ENCODE measurements around the gene PRDM2. TPM values are rescaled to one million over a fixed set of nuclear protein-coding genes. Genes with fewer than 3 reads are reported as not detected.

Gene PRDM2
- total RNA-seq, 2 experiments from 2014 or later, result 55.0 to 58.5 TPM

- Mint-ChIP-seq H3K9me3 (ENCODE audit: low read depth) (no peaks in the 10 kb centered on the region), H3K36me3 (peaks cover 11% of the 10 kb centered on the region), H3K4me3 (no peak overlapping the region), H3K4me1 (peaks cover 33% of the 10 kb centered on the region), H3K27ac (no peak overlapping the region), H3K27me3 (no peaks in the 10 kb centered on the region)
- DNase-seq (no peak), ATAC-seq (no peak)
- CTCF ChIA-PET, result interaction anchor here (2.8 kb wide), 1 partner anchor 11 kb away, joined by 11 read pairs; no protein-coding TSS in a partner anchor
These were observed 66.9 kb downstream of the PRDM2 start for GRCh38 chr1:13766592-13767564.

- Mint-ChIP-seq H3K27me3 (no peaks in the 10 kb centered on the region), H3K4me3 (no peak overlapping the region), H3K9me3 (ENCODE audit: low read depth) (no peaks in the 10 kb centered on the region), H3K4me1 (peaks cover 12% of the 10 kb centered on the region), H3K27ac (no peak overlapping the region), H3K36me3 (peaks cover 15% of the 10 kb centered on the region)
- CTCF ChIA-PET, result no interaction called here
- ATAC-seq, result no peak
- DNase-seq, result no peak
These were observed 69.2 kb downstream of the PRDM2 start for GRCh38 chr1:13769212-13769611.

- Mint-ChIP-seq H3K9me3 (ENCODE audit: low read depth) (no peaks in the 10 kb centered on the region), H3K36me3 (peaks cover 15% of the 10 kb centered on the region), H3K4me3 (no peak overlapping the region), H3K4me1 (peaks cover 10% of the 10 kb centered on the region), H3K27me3 (no peaks in the 10 kb centered on the region), H3K27ac (no peak overlapping the region)
- CTCF ChIA-PET, result no interaction called here
- DNase-seq (no peak), ATAC-seq (no peak)
These were observed 69.8 kb downstream of the PRDM2 start for GRCh38 chr1:13769830-13770229.

- ATAC-seq (no peak), DNase-seq (no peak)
- Mint-ChIP-seq H3K4me1 (peaks cover 5% of the 10 kb centered on the region), H3K9me3 (ENCODE audit: low read depth) (no peaks in the 10 kb centered on the region), H3K4me3 (no peak overlapping the region), H3K27ac (no peak overlapping the region), H3K27me3 (no peaks in the 10 kb centered on the region), H3K36me3 (peaks cover 13% of the 10 kb centered on the region)
- CTCF ChIA-PET, result no interaction called here
These were observed 70.8 kb downstream of the PRDM2 start for GRCh38 chr1:13770743-13771142.

GRCh38 chr1:13771745-13772144 is 71.8 kb downstream of the PRDM2 start:
- CTCF ChIA-PET, result no interaction called here
- no peaks in the 10 kb centered on the region for H3K9me3 Mint-ChIP-seq (ENCODE audit: low read depth)
- no peak for ATAC-seq
- H3K4me1 Mint-ChIP-seq, result no peaks in the 10 kb centered on the region
- peaks cover 13% of the 10 kb centered on the region for H3K36me3 Mint-ChIP-seq
- H3K27ac Mint-ChIP-seq, result no peak overlapping the region
- H3K4me3 Mint-ChIP-seq, result no peak overlapping the region
- DNase-seq, result no peak
- no peaks in the 10 kb centered on the region for H3K27me3 Mint-ChIP-seq

- no peaks in the 10 kb centered on the region for H3K4me1 Mint-ChIP-seq
- H3K4me3 Mint-ChIP-seq, result no peak overlapping the region
- no peaks in the 10 kb centered on the region for H3K9me3 Mint-ChIP-seq (ENCODE audit: low read depth)
- H3K27ac Mint-ChIP-seq, result no peak overlapping the region
- H3K27me3 Mint-ChIP-seq, result no peaks in the 10 kb centered on the region
- CTCF ChIA-PET, result no interaction called here
- DNase-seq (no peak), ATAC-seq (no peak)
- peaks cover 13% of the 10 kb centered on the region for H3K36me3 Mint-ChIP-seq
These were observed 72.3 kb downstream of the PRDM2 start for GRCh38 chr1:13772271-13772670.

GRCh38 chr1:13774121-13774520 is 74.1 kb downstream of the PRDM2 start:
- Mint-ChIP-seq H3K4me3 (no peak overlapping the region), H3K9me3 (ENCODE audit: low read depth) (no peaks in the 10 kb centered on the region), H3K36me3 (peaks cover 22% of the 10 kb centered on the region), H3K27me3 (no peaks in the 10 kb centered on the region), H3K4me1 (no peaks in the 10 kb centered on the region), H3K27ac (no peak overlapping the region)
- no peak for DNase-seq
- ATAC-seq, result no peak
- CTCF ChIA-PET, result interaction anchor here (1.6 kb wide), 1 partner anchor 8 kb away, joined by 3 read pairs; no protein-coding TSS in a partner anchor

GRCh38 chr1:13775459-13775858 is 75.5 kb downstream of the PRDM2 start:
- DNase-seq, result no peak
- no peak for ATAC-seq
- no peak overlapping the region for H3K27ac Mint-ChIP-seq
- H3K9me3 Mint-ChIP-seq (ENCODE audit: low read depth), result no peaks in the 10 kb centered on the region
- no peak overlapping the region for H3K4me3 Mint-ChIP-seq
- H3K36me3 Mint-ChIP-seq, result peaks cover 30% of the 10 kb centered on the region
- CTCF ChIA-PET, result interaction anchor here (1.7 kb wide), 1 partner anchor 29 kb away, joined by 3 read pairs; no protein-coding TSS in a partner anchor
- H3K4me1 Mint-ChIP-seq, result no peaks in the 10 kb centered on the region
- no peaks in the 10 kb centered on the region for H3K27me3 Mint-ChIP-seq

- CTCF ChIA-PET, result interaction anchor here (1.7 kb wide), 1 partner anchor 29 kb away, joined by 3 read pairs; no protein-coding TSS in a partner anchor
- peaks cover 33% of the 10 kb centered on the region for H3K36me3 Mint-ChIP-seq
- DNase-seq (no peak), ATAC-seq (no peak)
- no peak overlapping the region for H3K4me3 Mint-ChIP-seq
- H3K9me3 Mint-ChIP-seq (ENCODE audit: low read depth), result no peaks in the 10 kb centered on the region
- H3K27me3 Mint-ChIP-seq, result no peaks in the 10 kb centered on the region
- no peak overlapping the region for H3K27ac Mint-ChIP-seq
- no peaks in the 10 kb centered on the region for H3K4me1 Mint-ChIP-seq
These were observed 75.9 kb downstream of the PRDM2 start for GRCh38 chr1:13775916-13776315.

- Mint-ChIP-seq H3K4me3 (no peak overlapping the region), H3K4me1 (no peaks in the 10 kb centered on the region), H3K9me3 (ENCODE audit: low read depth) (no peaks in the 10 kb centered on the region), H3K27ac (no peak overlapping the region), H3K36me3 (peaks cover 42% of the 10 kb centered on the region), H3K27me3 (no peaks in the 10 kb centered on the region)
- DNase-seq (no peak), ATAC-seq (no peak)
- CTCF ChIA-PET, result no interaction called here
These were observed 78.4 kb downstream of the PRDM2 start for GRCh38 chr1:13778431-13778830.

GRCh38 chr1:13779930-13780329 is 79.9 kb downstream of the PRDM2 start:
- no peaks in the 10 kb centered on the region for H3K9me3 Mint-ChIP-seq (ENCODE audit: low read depth)
- ATAC-seq (no peak), DNase-seq (no peak)
- no peak overlapping the region for H3K27ac Mint-ChIP-seq
- no peak overlapping the region for H3K4me3 Mint-ChIP-seq
- peaks cover 40% of the 10 kb centered on the region for H3K36me3 Mint-ChIP-seq
- no peaks in the 10 kb centered on the region for H3K27me3 Mint-ChIP-seq
- no peaks in the 10 kb centered on the region for H3K4me1 Mint-ChIP-seq
- CTCF ChIA-PET, result no interaction called here

GRCh38 chr1:13780780-13781179 is 80.8 kb downstream of the PRDM2 start:
- Mint-ChIP-seq H3K36me3 (peaks cover 40% of the 10 kb centered on the region), H3K4me1 (no peaks in the 10 kb centered on the region)

GRCh38 chr1:13781228-13781627 is 81.2 kb downstream of the PRDM2 start:
- Mint-ChIP-seq H3K27ac (no peak overlapping the region), H3K4me1 (peaks cover 1% of the 10 kb centered on the region), H3K36me3 (peaks cover 41% of the 10 kb centered on the region), H3K9me3 (ENCODE audit: low read depth) (no peaks in the 10 kb centered on the region), H3K27me3 (no peaks in the 10 kb centered on the region), H3K4me3 (no peak overlapping the region)
- CTCF ChIA-PET, result no interaction called here
- no peak for ATAC-seq
- no peak for DNase-seq

More at GRCh38 chr1:13780780-13781179, 80.8 kb downstream of the PRDM2 start:
- ATAC-seq (no peak), DNase-seq (no peak)
- no peaks in the 10 kb centered on the region for H3K9me3 Mint-ChIP-seq (ENCODE audit: low read depth)
- no peaks in the 10 kb centered on the region for H3K27me3 Mint-ChIP-seq
- no peak overlapping the region for H3K27ac Mint-ChIP-seq
- CTCF ChIA-PET, result no interaction called here
- no peak overlapping the region for H3K4me3 Mint-ChIP-seq
